ENCODE data around the gene PDLIM5. TPM values are rescaled to one million over a fixed set of nuclear protein-coding genes. Genes with fewer than 3 reads are reported as not detected.

The PDLIM5 gene
- total RNA-seq, 1 experiment from 2014 or later, result 58.0 TPM

DNA sequence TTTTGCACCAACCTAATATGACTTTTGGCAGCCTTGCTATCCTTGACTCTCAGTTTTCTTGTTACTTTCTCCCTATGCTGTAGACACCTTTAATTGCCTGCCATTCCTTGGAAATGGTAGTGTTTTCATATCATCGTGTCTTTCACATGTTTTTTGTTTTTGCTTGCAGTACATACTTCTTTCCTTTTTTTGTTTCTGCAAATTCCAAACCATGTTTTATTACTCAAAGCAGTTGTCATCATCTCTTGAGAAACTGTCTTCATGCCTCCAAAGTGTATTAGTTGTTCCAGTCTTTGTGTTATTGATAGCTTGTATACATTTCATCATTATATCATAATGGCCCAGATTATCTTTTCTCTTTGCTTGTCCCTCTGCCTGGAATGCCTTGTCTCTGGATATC lies 57.1 kb downstream of the PDLIM5 start:
- Histone ChIP-seq H3K56ac (ENCODE audit: insufficient read length, low read depth, low read length) (no peak overlapping the region), H2BK5ac (ENCODE audit: insufficient read length, low read length) (no peak overlapping the region), H3K79me2 (ENCODE audit: insufficient read depth, low read length) (peaks cover 1% of the 10 kb centered on the region; the same call in 1 of the 2 replicates), H3K27me3 (ENCODE audit: insufficient read depth, low read length) (no peaks in the 10 kb centered on the region), H3K4ac (ENCODE audit: low read depth, low read length) (no peak overlapping the region), H3K23me2 (ENCODE audit: insufficient read length, low read depth, low read length, poor library complexity, severe bottlenecking) (no peaks in the 10 kb centered on the region), H3K27ac (ENCODE audit: insufficient read length, low read depth, low read length) (no peak overlapping the region), H4K20me1 (ENCODE audit: control insufficient read depth, insufficient read depth, insufficient read length) (no peaks in the 10 kb centered on the region), H3K9ac (ENCODE audit: extremely low read depth, insufficient read length, low read length) (no peak overlapping the region), H4K91ac (ENCODE audit: insufficient read length, low read depth, low read length) (no peak overlapping the region), H3K4me2 (ENCODE audit: insufficient read depth, insufficient read length, low read length) (no peak overlapping the region), H3K9me3 (ENCODE audit: control insufficient read depth, low read depth, low read length) (no peaks in the 10 kb centered on the region), H3K4me1 (ENCODE audit: insufficient read depth, low read length) (no peaks in the 10 kb centered on the region; the same call in 1 of the 2 replicates), H2BK12ac (ENCODE audit: insufficient read length, low read depth, low read length) (no peak overlapping the region), H2BK120ac (ENCODE audit: low read depth, low read length, poor library complexity, severe bottlenecking) (no peak overlapping the region), H2BK20ac (ENCODE audit: low read depth, low read length, poor library complexity, severe bottlenecking) (no peak overlapping the region), H3K14ac (ENCODE audit: insufficient read depth, low read length) (no peak overlapping the region), H4K5ac (ENCODE audit: insufficient read length, low read depth, low read length) (no peak overlapping the region), H4K8ac (replicated peaks; ENCODE audit: insufficient read length, low read depth, low read length) (no peak overlapping the region), H2BK15ac (ENCODE audit: low read depth, low read length) (no peak overlapping the region), H3T11ph (ENCODE audit: low read length) (no peak overlapping the region), H2AK5ac (ENCODE audit: insufficient read length, low read length) (no peak overlapping the region), H3K79me1 (ENCODE audit: insufficient read depth, low read depth, low read length, poor library complexity, severe bottlenecking) (no peaks in the 10 kb centered on the region), H3K18ac (ENCODE audit: insufficient read length, low read depth, low read length) (no peak overlapping the region), H2AFZ (ENCODE audit: low read length) (no peak overlapping the region), H3K23ac (ENCODE audit: insufficient read length, low read depth, low read length) (no peak overlapping the region)
- WGBS (ENCODE audit: extremely low coverage, insufficient read length, low lambda C conversion rate), result no CpG with 5 or more reads among the region's 1 CpG
- no peaks in the 10 kb centered on the region for H3K27me3 Mint-ChIP-seq (ENCODE audit: low read depth)
- no peaks in the 10 kb centered on the region for H3K9me3 Mint-ChIP-seq
- H3K36me3 Mint-ChIP-seq (ENCODE audit: insufficient read depth in 1 of 3, low read depth in 3 of 3), result peaks cover 0 to 2% (median 0%) of the 10 kb centered on the region in 3 experiments; a peak in 3 of 7 replicates
- peaks cover 6 to 14% of the 10 kb centered on the region in 2 experiments; a peak in 1 of 4 replicates for H3K4me1 Mint-ChIP-seq
- no peak overlapping the region for H3K27ac Mint-ChIP-seq
- H3K4me3 Mint-ChIP-seq, result no peak overlapping the region
- TF ChIP-seq, protein P1, sequence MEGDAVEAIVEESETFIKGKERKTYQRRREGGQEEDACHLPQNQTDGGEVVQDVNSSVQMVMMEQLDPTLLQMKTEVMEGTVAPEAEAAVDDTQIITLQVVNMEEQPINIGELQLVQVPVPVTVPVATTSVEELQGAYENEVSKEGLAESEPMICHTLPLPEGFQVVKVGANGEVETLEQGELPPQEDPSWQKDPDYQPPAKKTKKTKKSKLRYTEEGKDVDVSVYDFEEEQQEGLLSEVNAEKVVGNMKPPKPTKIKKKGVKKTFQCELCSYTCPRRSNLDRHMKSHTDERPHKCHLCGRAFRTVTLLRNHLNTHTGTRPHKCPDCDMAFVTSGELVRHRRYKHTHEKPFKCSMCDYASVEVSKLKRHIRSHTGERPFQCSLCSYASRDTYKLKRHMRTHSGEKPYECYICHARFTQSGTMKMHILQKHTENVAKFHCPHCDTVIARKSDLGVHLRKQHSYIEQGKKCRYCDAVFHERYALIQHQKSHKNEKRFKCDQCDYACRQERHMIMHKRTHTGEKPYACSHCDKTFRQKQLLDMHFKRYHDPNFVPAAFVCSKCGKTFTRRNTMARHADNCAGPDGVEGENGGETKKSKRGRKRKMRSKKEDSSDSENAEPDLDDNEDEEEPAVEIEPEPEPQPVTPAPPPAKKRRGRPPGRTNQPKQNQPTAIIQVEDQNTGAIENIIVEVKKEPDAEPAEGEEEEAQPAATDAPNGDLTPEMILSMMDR (conservative IDR thresholded peaks at IDR 0.05), result no peak
- no peak for DNase-seq

Data from H9 (cell line).